MG63 (cell line): ENCODE measurements around the gene DNAH12. TPM values are rescaled to one million over a fixed set of nuclear protein-coding genes. Genes with fewer than 3 reads are reported as not detected.
"Not testable (repeated sequence)": the region's sequence is repeated elsewhere in the genome, so short reads cannot be mapped to it uniquely, and the experiment has no call there.

ENCODE experiments used
- DNase-seq: peaks from one replicate; pipeline ENCODE4 v3.0.0-alpha.2; 2020
- H3K27me3 ChIP-seq: fragments of 250-450 bp; sonication (Bioruptor Pico); 2 replicates; pipeline ENCODE4 v1.5.1; 2020; ENCODE audit warnings: mild to moderate bottlenecking, moderate library complexity
- H3K36me3 ChIP-seq: fragments of 250-450 bp; sonication (Bioruptor Pico); 2 replicates; pipeline ENCODE4 v1.5.1; 2020; ENCODE audit warnings: mild to moderate bottlenecking, moderate library complexity
- H3K4me3 ChIP-seq: fragments of 250-450 bp; sonication (Bioruptor Pico); 2 replicates; pipeline ENCODE4 v1.5.1; 2020; ENCODE audit warnings: mild to moderate bottlenecking, moderate library complexity
- H3K9me3 ChIP-seq: fragments of 250-450 bp; sonication (Bioruptor Pico); 2 replicates; pipeline ENCODE4 v1.5.1; 2020; ENCODE audit warnings: mild to moderate bottlenecking, moderate library complexity
- total RNA-seq: library from RNA; depleted of rRNA; stranded (reverse); fragments of >200 nt; shearing (Covaris generic); gene quantifications from 2 replicates; pipeline ENCODE4 v1.2.3, GENCODE V29; 2014; ENCODE audit warnings: low replicate concordance

Gene DNAH12
- total RNA-seq, 1 experiment from 2014 or later = not detected

DNA sequence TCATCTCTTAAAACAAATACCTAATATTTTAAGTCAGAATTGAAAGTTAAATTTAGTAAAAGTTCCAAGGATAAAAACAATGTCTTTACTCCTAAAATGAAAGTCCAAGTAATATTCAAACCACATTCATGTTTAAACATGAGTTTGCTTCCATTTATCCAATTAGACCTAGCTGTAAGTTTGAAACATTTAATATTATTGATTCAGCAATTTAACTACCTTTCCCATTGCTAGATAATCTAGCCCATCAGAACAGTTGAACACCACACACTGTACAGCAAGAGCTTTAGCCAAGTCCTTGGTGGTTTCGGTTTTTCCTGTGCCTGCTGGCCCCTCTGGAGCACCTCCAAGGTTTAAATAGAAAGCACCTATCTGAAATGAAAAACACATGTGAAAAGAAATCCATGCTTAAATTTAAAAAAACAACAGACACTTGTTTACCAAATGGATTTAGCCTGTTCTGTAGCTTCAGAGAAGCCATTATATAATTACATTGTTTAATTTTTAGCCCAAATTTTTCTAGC is 97.8 kb downstream of the DNAH12 start:
- no peaks in the 10 kb centered on the region for H3K27me3 ChIP-seq
- H3K4me3 ChIP-seq = peak overlapping the region; percentile 10; the same call in 1 of the 2 replicates
- H3K9me3 ChIP-seq = no peaks in the 10 kb centered on the region
- no peaks in the 10 kb centered on the region for H3K36me3 ChIP-seq
- peak; percentile 12 for DNase-seq

DNA sequence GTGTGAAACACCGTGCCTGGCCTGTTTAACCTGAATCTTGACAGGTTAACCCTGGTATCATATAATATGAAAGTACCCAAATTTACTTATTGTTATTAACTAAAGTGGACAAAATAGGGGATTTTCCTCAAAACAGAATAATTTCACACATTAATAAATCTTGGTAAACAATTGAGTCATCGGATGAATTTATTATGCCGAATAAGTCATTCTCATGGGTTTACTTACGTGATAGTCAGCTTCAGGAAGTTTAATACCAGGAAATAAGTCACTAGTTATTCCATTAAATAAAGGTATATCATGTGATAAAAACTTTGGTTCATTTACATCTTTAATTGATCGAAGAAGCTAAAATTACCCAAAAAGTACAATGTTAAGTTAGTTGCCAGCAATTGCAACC is 99.7 kb downstream of the DNAH12 start:
- no peaks in the 10 kb centered on the region for H3K27me3 ChIP-seq
- H3K4me3 ChIP-seq = no peak overlapping the region
- no peaks in the 10 kb centered on the region for H3K9me3 ChIP-seq
- no peaks in the 10 kb centered on the region for H3K36me3 ChIP-seq
- DNase-seq = no peak

DNA sequence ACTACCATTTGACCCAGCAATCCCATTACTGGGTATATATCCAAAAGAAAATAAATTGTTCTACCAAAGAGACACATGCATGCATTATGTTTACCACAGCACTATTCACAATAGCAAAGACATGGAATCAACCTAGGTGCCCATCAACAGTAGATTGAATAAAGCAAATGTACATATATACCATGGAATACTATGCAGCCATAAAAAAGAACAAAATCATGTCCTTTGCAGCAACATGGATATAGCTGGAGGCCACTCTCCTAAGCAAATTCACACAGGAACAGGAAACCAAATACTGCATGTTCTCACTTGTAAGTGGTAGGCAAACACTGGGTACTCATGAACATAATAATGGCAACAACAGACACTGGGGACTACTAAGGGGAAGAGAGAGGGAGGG is 104.0 kb downstream of the DNAH12 start:
- H3K9me3 ChIP-seq, H3K4me3 ChIP-seq, DNase-seq, H3K36me3 ChIP-seq, H3K27me3 ChIP-seq: not testable (repeated sequence)

DNA sequence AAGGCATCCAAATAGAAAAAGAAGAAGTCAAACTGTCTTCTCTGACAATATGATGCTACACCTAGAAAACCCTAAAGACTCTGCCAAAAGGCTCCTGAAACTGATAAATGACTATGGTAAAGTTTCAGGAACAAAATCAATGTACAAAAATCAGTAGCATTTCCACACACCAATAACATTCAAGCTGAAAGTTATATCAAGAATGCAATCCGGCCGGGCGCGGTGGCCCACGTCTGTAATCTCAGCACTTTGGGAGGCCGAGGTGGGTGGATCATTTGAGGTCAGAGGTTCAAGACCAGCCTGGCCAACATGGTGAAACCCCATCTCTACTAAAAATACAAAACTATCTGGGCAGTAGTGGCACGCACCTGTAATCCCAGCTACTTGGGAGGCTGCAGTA is 105.7 kb downstream of the DNAH12 start:
- H3K36me3 ChIP-seq, DNase-seq, H3K27me3 ChIP-seq, H3K9me3 ChIP-seq, H3K4me3 ChIP-seq: not testable (repeated sequence)

GRCh38 chr3:57436195-57436761 is 107.9 kb downstream of the DNAH12 start:
- H3K4me3 ChIP-seq = no peak overlapping the region
- DNase-seq = no peak
- H3K27me3 ChIP-seq = no peaks in the 10 kb centered on the region
- no peaks in the 10 kb centered on the region for H3K9me3 ChIP-seq
- H3K36me3 ChIP-seq = no peaks in the 10 kb centered on the region

DNA sequence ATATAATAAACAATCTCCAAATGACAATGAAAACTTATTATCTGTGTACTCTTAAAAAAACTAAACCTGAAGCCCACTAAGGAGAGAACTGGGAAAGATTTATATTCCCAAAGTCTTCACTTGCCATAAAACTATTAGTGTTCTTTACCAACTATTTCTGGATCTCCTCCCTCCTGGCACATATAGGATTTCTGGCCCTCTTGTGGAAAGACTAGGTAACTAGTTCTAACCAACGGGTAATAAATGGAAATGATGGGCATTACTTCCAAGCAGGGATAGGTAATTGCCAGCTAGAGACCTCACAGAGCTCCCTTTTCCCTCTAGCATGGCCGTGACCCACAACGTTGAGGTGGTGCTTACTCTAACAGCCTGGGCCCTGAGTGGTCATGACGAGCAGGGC is 110.1 kb downstream of the DNAH12 start:
- H3K9me3 ChIP-seq = no peaks in the 10 kb centered on the region
- no peak for DNase-seq
- H3K36me3 ChIP-seq = no peaks in the 10 kb centered on the region
- no peak overlapping the region for H3K4me3 ChIP-seq
- H3K27me3 ChIP-seq = no peaks in the 10 kb centered on the region

- Histone ChIP-seq H3K36me3 (no peaks in the 10 kb centered on the region), H3K9me3 (no peaks in the 10 kb centered on the region), H3K4me3 (no peak overlapping the region), H3K27me3 (no peaks in the 10 kb centered on the region)
- DNase-seq = no peak
Measured at GRCh38 chr3:57423335-57423734, 120.8 kb downstream of the DNAH12 start.

GRCh38 chr3:57421336-57421735 is 122.8 kb downstream of the DNAH12 start:
- Histone ChIP-seq H3K4me3 (no peak overlapping the region), H3K9me3 (no peaks in the 10 kb centered on the region), H3K27me3 (no peaks in the 10 kb centered on the region), H3K36me3 (no peaks in the 10 kb centered on the region)
- no peak for DNase-seq

GRCh38 chr3:57420001-57420400 is 124.1 kb downstream of the DNAH12 start:
- no peaks in the 10 kb centered on the region for H3K9me3 ChIP-seq

GRCh38 chr3:57411715-57412114 is 132.4 kb downstream of the DNAH12 start:
- H3K36me3 ChIP-seq = no peaks in the 10 kb centered on the region
- H3K9me3 ChIP-seq = no peaks in the 10 kb centered on the region
- no peak for DNase-seq
- no peaks in the 10 kb centered on the region for H3K27me3 ChIP-seq
- H3K4me3 ChIP-seq = no peak overlapping the region

More at GRCh38 chr3:57420001-57420400, 124.1 kb downstream of the DNAH12 start:
- H3K4me3 ChIP-seq = no peak overlapping the region
- H3K36me3 ChIP-seq = no peaks in the 10 kb centered on the region
- H3K27me3 ChIP-seq = no peaks in the 10 kb centered on the region
- DNase-seq = no peak

- no peaks in the 10 kb centered on the region for H3K27me3 ChIP-seq
- no peak for DNase-seq
- no peaks in the 10 kb centered on the region for H3K36me3 ChIP-seq
- H3K9me3 ChIP-seq = no peaks in the 10 kb centered on the region
- no peak overlapping the region for H3K4me3 ChIP-seq
Measured at GRCh38 chr3:57409471-57409870, 134.7 kb downstream of the DNAH12 start.

- DNase-seq = no peak
- Histone ChIP-seq H3K4me3 (no peak overlapping the region), H3K36me3 (no peaks in the 10 kb centered on the region), H3K9me3 (no peaks in the 10 kb centered on the region), H3K27me3 (no peaks in the 10 kb centered on the region)
Measured at GRCh38 chr3:57402675-57403074, 141.5 kb downstream of the DNAH12 start.

GRCh38 chr3:57397175-57398026 is 146.7 kb downstream of the DNAH12 start:
- Histone ChIP-seq H3K27me3 (no peaks in the 10 kb centered on the region), H3K4me3 (no peak overlapping the region), H3K36me3 (no peaks in the 10 kb centered on the region), H3K9me3 (no peaks in the 10 kb centered on the region)
- peak; percentile 14 for DNase-seq

GRCh38 chr3:57393977-57394376 is 150.2 kb downstream of the DNAH12 start:
- DNase-seq = no peak
- no peaks in the 10 kb centered on the region for H3K36me3 ChIP-seq
- no peaks in the 10 kb centered on the region for H3K9me3 ChIP-seq
- H3K4me3 ChIP-seq = no peak overlapping the region
- no peaks in the 10 kb centered on the region for H3K27me3 ChIP-seq

GRCh38 chr3:57391767-57392166 is 152.4 kb downstream of the DNAH12 start:
- H3K9me3 ChIP-seq = no peaks in the 10 kb centered on the region
- no peaks in the 10 kb centered on the region for H3K27me3 ChIP-seq
- no peak for DNase-seq
- no peaks in the 10 kb centered on the region for H3K36me3 ChIP-seq
- no peak overlapping the region for H3K4me3 ChIP-seq

GRCh38 chr3:57389271-57389670 is 154.9 kb downstream of the DNAH12 start:
- H3K36me3 ChIP-seq = no peaks in the 10 kb centered on the region
- no peak overlapping the region for H3K4me3 ChIP-seq
- H3K9me3 ChIP-seq = no peaks in the 10 kb centered on the region
- no peak for DNase-seq
- no peaks in the 10 kb centered on the region for H3K27me3 ChIP-seq

DNA sequence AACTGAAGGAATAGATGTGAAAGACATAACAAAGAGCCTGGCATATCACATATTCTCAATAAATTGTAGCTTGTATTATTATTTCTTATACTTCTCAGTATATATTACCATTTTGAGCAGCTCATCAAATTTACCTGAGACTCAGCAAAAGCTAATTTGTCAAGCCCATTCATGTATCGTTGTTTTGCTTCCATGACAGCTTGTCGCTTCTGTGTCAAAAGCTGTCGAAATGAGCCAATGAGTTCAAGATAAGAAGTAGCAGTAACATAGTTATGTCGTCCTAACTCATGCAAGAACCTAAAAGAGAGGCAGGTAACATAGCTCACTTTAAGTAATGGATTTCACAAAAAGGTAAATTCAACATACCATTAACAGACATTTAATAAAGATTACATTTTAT is 157.8 kb downstream of the DNAH12 start:
- Histone ChIP-seq H3K9me3 (no peaks in the 10 kb centered on the region), H3K27me3 (no peaks in the 10 kb centered on the region), H3K36me3 (no peaks in the 10 kb centered on the region), H3K4me3 (no peak overlapping the region)
- no peak for DNase-seq

DNA sequence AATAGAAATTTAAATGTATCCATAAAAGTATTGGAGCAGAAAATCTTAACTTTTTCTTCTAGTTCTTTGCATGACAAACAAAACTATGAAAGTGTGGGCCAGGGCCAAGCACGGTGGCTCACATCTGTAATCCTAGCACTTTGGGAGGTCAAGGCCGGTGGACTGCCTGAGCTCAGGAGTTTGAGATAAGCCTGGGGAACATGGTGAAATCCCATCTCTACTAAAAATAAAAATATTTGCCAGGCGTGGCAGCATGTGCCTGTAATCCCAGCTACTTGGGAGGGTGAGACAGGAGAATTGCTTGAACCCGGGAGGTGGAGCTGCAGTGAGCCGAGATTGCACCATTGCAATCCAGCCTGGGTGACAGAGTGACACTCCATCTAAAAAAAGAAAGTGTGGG is 158.6 kb downstream of the DNAH12 start:
- DNase-seq = no peak
- Histone ChIP-seq H3K27me3 (no peaks in the 10 kb centered on the region), H3K4me3 (no peak overlapping the region), H3K36me3 (no peaks in the 10 kb centered on the region), H3K9me3 (no peaks in the 10 kb centered on the region)
